GM03348 (cell line): ENCODE measurements around the gene TRAM2.

Experiments used
- DNase-seq: peaks from one replicate; pipeline ENCODE4 v3.0.0; 2012; ENCODE audit warnings: low spot score

The TRAM2 gene

GRCh38 chr6:52546192-52546591 is 30.7 kb downstream of the TRAM2 start:
- DNase-seq = no peak

GRCh38 chr6:52545406-52546119 is 31.3 kb downstream of the TRAM2 start:
- no peak for DNase-seq

GRCh38 chr6:52544602-52545405 is 32.1 kb downstream of the TRAM2 start:
- DNase-seq = no peak

GRCh38 chr6:52543729-52544601 is 32.9 kb downstream of the TRAM2 start:
- DNase-seq = peak; percentile 45

GRCh38 chr6:52543262-52543661 is 33.6 kb downstream of the TRAM2 start:
- no peak for DNase-seq

- DNase-seq = no peak
These were observed 35.7 kb downstream of the TRAM2 start for GRCh38 chr6:52541135-52541534.

- peak; percentile 47 for DNase-seq
These were observed 36.5 kb downstream of the TRAM2 start for GRCh38 chr6:52540286-52540902.

GRCh38 chr6:52539607-52540006 is 37.3 kb downstream of the TRAM2 start:
- peak; percentile 51 for DNase-seq

GRCh38 chr6:52538901-52539354 is 37.9 kb downstream of the TRAM2 start:
- peak; percentile 51 for DNase-seq

- DNase-seq = peak; percentile 64
These were observed 38.5 kb downstream of the TRAM2 start for GRCh38 chr6:52538252-52538900.

GRCh38 chr6:52537001-52537753 is 39.7 kb downstream of the TRAM2 start:
- no peak for DNase-seq

- no peak for DNase-seq
These were observed 40.4 kb downstream of the TRAM2 start for GRCh38 chr6:52536424-52536916.

GRCh38 chr6:52535711-52536423 is 41.0 kb downstream of the TRAM2 start:
- DNase-seq = no peak

- no peak for DNase-seq
These were observed 41.9 kb downstream of the TRAM2 start for GRCh38 chr6:52534966-52535390.

GRCh38 chr6:52534363-52534762 is 42.5 kb downstream of the TRAM2 start:
- DNase-seq = no peak

GRCh38 chr6:52533491-52533890 is 43.4 kb downstream of the TRAM2 start:
- no peak for DNase-seq

GRCh38 chr6:52532457-52532856 is 44.4 kb downstream of the TRAM2 start:
- no peak for DNase-seq

- no peak for DNase-seq
These were observed 45.0 kb downstream of the TRAM2 start for GRCh38 chr6:52531834-52532233.

- DNase-seq = no peak
These were observed 45.5 kb downstream of the TRAM2 start for GRCh38 chr6:52531396-52531795.

GRCh38 chr6:52530351-52530750 is 46.5 kb downstream of the TRAM2 start:
- DNase-seq = no peak
